Upper lobe of left lung (tissue), 6 donors: ENCODE measurements around the gene SERF2. TPM values are rescaled to one million over a fixed set of nuclear protein-coding genes. Genes with fewer than 3 reads are reported as not detected.
"Not testable (repeated sequence)": the region's sequence is repeated elsewhere in the genome, so short reads cannot be mapped to it uniquely, and the experiment has no call there.

Experiments
- ATAC-seq, 2 donors: fragments of 200-7000 bp; cut with Tn5 transposase; one replicate each; pipeline ENCODE4 v1.9.1; 2022; ENCODE audit warnings: mild to moderate bottlenecking in 2 of 2, moderate library complexity in 2 of 2; ENCODE audit not compliant: low FRiP score in 2 of 2
- DNase-seq, 2 donors: peaks; one replicate each; pipeline ENCODE4 v3.0.0-alpha.2; 2019 to 2020
- H3K27ac ChIP-seq, 4 donors: fragments of 200-600 bp; sonication (generic); one replicate each; pipeline ENCODE4 v1.5.1; 2016 to 2019
- H3K27me3 ChIP-seq, 4 donors: fragments of 200-600 bp; sonication (generic); one replicate each; pipeline ENCODE4 v1.5.1; 2017 to 2019
- H3K36me3 ChIP-seq, 4 donors: fragments of 200-600 bp; sonication (generic); one replicate each; pipeline ENCODE4 v1.5.1; 2016 to 2019
- H3K4me1 ChIP-seq, 4 donors: fragments of 200-600 bp; sonication (generic); one replicate each; pipeline ENCODE4 v1.5.1; 2018 to 2019
- H3K4me3 ChIP-seq, 4 donors: fragments of 200-600 bp; sonication (generic); one replicate each; pipeline ENCODE4 v1.5.1; 2017 to 2019; ENCODE audit warnings: mild to moderate bottlenecking in 2 of 4, moderate library complexity in 1 of 4
- H3K9me3 ChIP-seq, 4 donors: fragments of 200-600 bp; sonication (generic); one replicate each; pipeline ENCODE4 v1.5.1; 2018 to 2019
- EP300 ChIP-seq, 4 donors: sonication (generic); formaldehyde crosslinking; IDR thresholded peaks; one replicate each; pipeline ENCODE4 v1.5.1; 2017; ENCODE audit warnings: antibody characterized with exemption in 4 of 4, control low read depth in 2 of 4
- POLR2A ChIP-seq, 4 donors: fragments of 450-650 bp; IDR thresholded peaks; one replicate each; pipeline ENCODE4 v1.5.1; 2016 to 2017; ENCODE audit warnings: antibody characterized with exemption in 4 of 4, mild to moderate bottlenecking in 2 of 4
- POLR2AphosphoS5 ChIP-seq, 2 donors: sonication (generic); formaldehyde crosslinking; IDR thresholded peaks; one replicate each; pipeline ENCODE4 v1.5.1; 2017; ENCODE audit warnings: antibody characterized with exemption in 2 of 2
- WGBS, 2 donors: methylation state at CpG; one replicate each; pipeline ENCODE4 v1.1.5; 2017 to 2018; 5-methylcytosine and 5-hydroxymethylcytosine counted together
- total RNA-seq, 6 donors: library from RNA; depleted of rRNA in 4 of 6; stranded (reverse); fragments of >200 nt in 4 of 6; gene quantifications; one replicate each; pipeline versions ENCODE4 v1.1.0 to v1.2.1, GENCODE V29; 2016 to 2021
- TF ChIP-seq, protein P1 (sequence below), 6 experiments: fragments of 450-650 bp in 4 of 6; fragments of 200-600 bp in 2 of 6; sonication (generic) in 2 of 6; IDR thresholded peaks; one replicate each; pipeline ENCODE4 v1.5.1; 2016 to 2019; ENCODE audit warnings: antibody characterized with exemption in 6 of 6
- donor health status: DM: no; HTN: no; CAD: no; lungs with moderate emphysema.
- donor health status: DM: no; HTN: yes; CAD: no; lungs with severe emphysema.

The SERF2 gene
- total RNA-seq, 6 donors from 2014 or later = 285 to 1,034 (median 752) TPM

DNA sequence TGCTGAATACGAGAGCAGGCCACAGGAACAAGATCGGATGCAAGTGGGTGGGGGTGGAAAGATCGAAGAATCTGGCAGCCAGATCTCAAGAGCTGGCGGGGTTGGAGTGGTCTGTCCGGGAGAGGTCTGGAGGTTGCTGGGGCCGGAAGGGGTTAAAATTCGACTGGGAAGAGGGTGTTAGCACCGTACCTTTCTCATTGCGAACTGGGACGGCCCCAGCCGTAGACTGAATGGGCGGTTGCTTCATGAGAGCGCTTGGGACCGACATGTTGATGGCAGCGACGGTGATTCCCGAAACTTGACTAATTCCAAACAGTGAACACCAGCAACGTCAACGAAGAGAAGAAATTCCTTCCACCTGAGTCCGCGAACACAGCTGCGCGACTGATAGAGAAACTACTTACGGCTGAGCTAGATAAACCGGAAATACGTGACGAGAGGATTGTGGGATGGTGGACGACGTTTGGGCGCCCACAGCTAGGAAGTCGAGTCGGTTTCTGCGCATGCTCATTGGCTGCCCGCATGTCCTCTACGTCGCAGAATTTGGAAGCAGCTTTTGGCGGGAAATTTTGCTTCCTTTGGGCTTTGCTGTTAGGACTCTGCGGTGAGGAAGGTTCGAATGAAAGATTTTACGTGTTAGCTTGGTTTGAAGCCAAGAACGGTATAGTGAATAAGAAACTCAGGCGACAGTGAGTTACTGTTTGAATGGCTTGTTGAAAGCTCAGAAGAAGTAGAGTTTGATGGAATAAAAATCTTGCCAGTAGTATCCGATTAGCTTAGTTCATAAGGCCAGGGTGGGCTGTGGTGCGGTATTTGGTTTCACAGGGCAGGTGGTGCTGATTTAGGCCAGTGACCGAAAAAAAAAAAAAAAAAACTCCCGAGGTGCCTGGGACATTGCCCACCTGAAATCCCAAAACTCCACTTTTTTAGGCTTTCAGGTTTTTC, 32.5 kb downstream of the SERF2 start, which contains the start of gene MFAP1:
MFAP1 (minus strand) TSS at position 389 of the 945 bp plus-strand sequence; CDS start at position 268, 121 bp downstream.
- 8 to 11% methylated on average over 33 to 46 of the region's 46 CpGs for WGBS, 2 donors
- Histone ChIP-seq H3K4me3 (peak within 1 kb of the TSS; percentile 46 to 87 (median 67)), H3K27ac (peak within 1 kb of the TSS; percentile 89 to 93 (median 90)), H3K4me1 (peaks cover 27 to 63% (median 39%) of the 10 kb centered on the region in 4 donors), H3K9me3 (no peaks in the 10 kb centered on the region), H3K27me3 (no peaks in the 10 kb centered on the region), H3K36me3 (peaks cover 0 to 4% (median 2%) of the 10 kb centered on the region in 4 donors)
- TF ChIP-seq POLR2AphosphoS5 (IDR thresholded peaks at IDR 0.05) (peak; percentile 96 to 98), POLR2A (IDR thresholded peaks at IDR 0.05) (peak in 3 of 4 donors; percentile 72 to 87 (median 79)), EP300 (IDR thresholded peaks at IDR 0.05) (peak in 1 of 4 donors; percentile 77)
- TF ChIP-seq, protein P1, sequence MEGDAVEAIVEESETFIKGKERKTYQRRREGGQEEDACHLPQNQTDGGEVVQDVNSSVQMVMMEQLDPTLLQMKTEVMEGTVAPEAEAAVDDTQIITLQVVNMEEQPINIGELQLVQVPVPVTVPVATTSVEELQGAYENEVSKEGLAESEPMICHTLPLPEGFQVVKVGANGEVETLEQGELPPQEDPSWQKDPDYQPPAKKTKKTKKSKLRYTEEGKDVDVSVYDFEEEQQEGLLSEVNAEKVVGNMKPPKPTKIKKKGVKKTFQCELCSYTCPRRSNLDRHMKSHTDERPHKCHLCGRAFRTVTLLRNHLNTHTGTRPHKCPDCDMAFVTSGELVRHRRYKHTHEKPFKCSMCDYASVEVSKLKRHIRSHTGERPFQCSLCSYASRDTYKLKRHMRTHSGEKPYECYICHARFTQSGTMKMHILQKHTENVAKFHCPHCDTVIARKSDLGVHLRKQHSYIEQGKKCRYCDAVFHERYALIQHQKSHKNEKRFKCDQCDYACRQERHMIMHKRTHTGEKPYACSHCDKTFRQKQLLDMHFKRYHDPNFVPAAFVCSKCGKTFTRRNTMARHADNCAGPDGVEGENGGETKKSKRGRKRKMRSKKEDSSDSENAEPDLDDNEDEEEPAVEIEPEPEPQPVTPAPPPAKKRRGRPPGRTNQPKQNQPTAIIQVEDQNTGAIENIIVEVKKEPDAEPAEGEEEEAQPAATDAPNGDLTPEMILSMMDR (IDR thresholded peaks at IDR 0.05) = no peak
- peak in 1 of 2 donors; percentile 97 for DNase-seq
- ATAC-seq = peak; percentile 93 to 95

DNA sequence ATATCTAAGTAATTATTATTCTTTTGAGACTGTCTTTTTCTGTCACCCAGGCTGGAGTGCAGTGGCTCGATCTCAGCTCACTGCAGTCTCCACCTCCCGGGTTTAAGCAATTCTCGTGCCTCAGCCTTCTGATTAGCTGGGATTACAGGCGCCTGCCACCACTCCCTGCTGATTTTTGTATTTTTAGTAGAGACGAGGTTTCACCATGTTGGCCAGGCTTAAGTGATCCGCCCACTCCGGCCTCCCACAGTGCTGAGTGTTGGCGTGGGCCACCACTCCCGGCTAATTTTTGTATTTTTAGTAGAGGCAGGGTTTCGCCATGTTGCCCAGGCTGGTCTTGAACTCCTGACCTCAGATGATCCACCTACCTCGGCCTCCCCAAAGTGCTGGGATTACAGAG, 33.2 kb downstream of the SERF2 start:
- WGBS, 2 donors = 93 to 94% methylated on average over 11 of the region's 11 CpGs
- ATAC-seq, DNase-seq, H3K4me3 ChIP-seq, H3K27me3 ChIP-seq, H3K9me3 ChIP-seq, H3K27ac ChIP-seq, H3K36me3 ChIP-seq: not testable (repeated sequence)
- peaks cover 27 to 63% (median 39%) of the 10 kb centered on the region in 4 donors for H3K4me1 ChIP-seq

DNA sequence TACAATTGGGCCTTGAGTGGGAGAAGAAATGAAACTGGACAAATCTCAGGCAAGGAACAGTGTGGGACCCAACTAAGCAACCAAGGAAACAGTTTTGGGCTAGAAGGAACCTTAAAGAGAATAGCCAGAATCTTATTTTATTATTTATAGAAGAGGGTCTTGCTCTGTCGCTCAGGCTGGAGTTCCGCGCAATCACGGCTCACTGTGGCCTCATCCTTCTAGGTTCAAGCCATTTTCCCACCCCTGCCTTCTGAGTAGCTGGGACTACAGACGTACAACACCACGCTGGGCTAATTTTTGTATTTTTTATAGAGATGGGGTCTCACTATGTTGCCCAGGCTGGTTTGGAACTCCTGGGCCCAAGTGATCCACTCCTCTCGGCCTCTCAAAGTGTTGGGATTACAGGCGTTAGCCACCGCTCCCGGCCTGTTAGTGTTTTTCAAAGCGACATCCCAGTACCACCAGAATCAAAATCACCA, 33.9 kb downstream of the SERF2 start:
- no peak for TF ChIP-seq POLR2AphosphoS5 (IDR thresholded peaks at IDR 0.05)
- TF ChIP-seq POLR2A (IDR thresholded peaks at IDR 0.05) = no peak
- Histone ChIP-seq H3K4me1 (peaks cover 27 to 57% (median 39%) of the 10 kb centered on the region in 4 donors), H3K27me3 (no peaks in the 10 kb centered on the region), H3K4me3 (peak overlapping the region in 3 of 4 donors; percentile 51 to 59 (median 57)), H3K27ac (peak overlapping the region in 3 of 4 donors; percentile 23 to 81 (median 76)), H3K9me3 (no peaks in the 10 kb centered on the region), H3K36me3 (peaks cover 0 to 4% (median under 1%) of the 10 kb centered on the region in 4 donors)
- WGBS, 2 donors = 96 to 97% methylated on average over 11 of the region's 11 CpGs
- no peak for ATAC-seq
- no peak for DNase-seq

DNA sequence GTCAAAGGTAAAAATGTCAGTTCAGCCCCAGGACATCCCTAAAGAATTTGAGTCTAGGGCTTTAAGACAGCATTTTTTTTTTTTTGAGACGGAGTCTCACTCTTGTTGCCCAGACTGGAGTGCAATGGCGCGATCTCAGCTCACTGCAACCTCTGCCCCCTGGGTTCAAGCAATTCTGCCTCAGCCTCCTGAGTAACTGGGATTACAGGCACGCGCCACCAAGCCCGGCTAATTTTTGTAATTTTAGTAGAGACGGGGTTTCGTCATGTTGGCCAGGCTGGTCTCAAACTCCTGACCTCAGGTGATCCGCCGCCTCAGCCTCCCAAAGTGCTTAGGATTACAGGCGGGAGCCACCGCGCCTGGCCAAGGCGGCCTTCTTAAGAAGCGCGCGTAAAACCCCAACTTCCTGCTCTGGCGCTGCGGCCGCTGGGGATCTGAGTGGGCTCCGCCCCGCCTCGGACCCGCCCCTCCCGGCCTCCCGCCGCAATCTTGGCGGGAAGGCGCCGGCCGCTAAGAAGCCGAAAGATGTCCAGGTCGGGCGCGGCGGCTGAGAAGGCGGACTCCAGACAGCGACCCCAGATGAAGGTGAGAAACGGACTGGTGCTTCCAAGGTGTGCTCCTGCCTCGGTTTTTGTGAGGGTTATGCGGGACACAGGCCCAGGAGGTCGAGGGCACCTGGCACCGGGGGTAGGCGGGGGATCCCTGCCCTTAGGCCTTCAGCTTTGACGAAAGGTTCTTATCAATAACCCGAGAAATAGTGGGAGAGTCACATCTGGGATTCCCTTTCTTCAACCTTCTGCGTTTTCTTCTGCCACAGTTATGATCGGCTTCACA, 34.6 kb downstream of the SERF2 start, which contains the start of gene WDR76:
WDR76 (plus strand) TSS at position 495 of the 834 bp plus-strand sequence; CDS start at position 526, 31 bp downstream.
- peak within 1 kb of the TSS; percentile 51 to 69 (median 58) for H3K4me3 ChIP-seq
- TF ChIP-seq POLR2A (IDR thresholded peaks at IDR 0.05) = peak in 1 of 4 donors; percentile 47
- TF ChIP-seq EP300 (IDR thresholded peaks at IDR 0.05) = no peak
- TF ChIP-seq, protein P1 (IDR thresholded peaks at IDR 0.05) = no peak
- peak in 1 of 2 donors; percentile 58 for TF ChIP-seq POLR2AphosphoS5 (IDR thresholded peaks at IDR 0.05)
- peaks cover 27 to 51% (median 36%) of the 10 kb centered on the region in 4 donors for H3K4me1 ChIP-seq
- H3K36me3 ChIP-seq = no peaks in the 10 kb centered on the region
- peak within 1 kb of the TSS; percentile 23 to 81 (median 75) for H3K27ac ChIP-seq
- ATAC-seq (peak; percentile 90 to 95), DNase-seq (peak; percentile 92 to 96)
- H3K9me3 ChIP-seq = no peaks in the 10 kb centered on the region
- WGBS, 2 donors = 9 to 10% methylated on average over 24 to 27 of the region's 48 CpGs
- H3K27me3 ChIP-seq = no peaks in the 10 kb centered on the region

DNA sequence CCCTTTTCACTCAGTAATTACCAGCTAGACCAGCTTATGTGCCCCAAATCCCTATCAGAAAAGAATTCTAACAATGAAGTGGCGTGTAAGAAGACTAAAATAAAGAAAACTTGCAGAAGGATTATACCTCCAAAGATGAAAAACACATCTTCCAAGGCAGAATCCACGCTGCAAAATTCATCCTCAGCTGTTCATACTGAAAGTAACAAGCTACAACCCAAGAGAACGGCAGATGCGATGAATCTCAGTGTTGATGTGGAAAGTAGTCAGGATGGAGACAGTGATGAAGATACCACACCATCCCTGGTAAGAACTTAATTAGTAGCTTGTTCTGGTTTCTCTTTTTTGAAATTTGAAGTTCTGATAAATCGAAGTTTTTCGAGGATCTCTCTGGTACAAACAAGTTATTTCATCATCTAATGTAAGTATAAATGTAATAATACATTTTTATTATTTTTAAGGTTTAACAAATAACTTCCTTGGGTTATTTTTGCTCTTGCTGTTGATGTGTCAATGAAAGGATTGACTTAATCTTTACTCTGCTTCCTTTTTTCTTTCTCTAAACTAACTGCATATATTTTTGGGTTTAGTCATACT, 36.0 kb downstream of the SERF2 start:
- Histone ChIP-seq H3K4me3 (peak overlapping the region in 1 of 4 donors; percentile 57), H3K9me3 (no peaks in the 10 kb centered on the region), H3K4me1 (peaks cover 16 to 36% (median 23%) of the 10 kb centered on the region in 4 donors), H3K27ac (peak overlapping the region in 2 of 4 donors; percentile 76 to 81), H3K27me3 (no peaks in the 10 kb centered on the region), H3K36me3 (no peaks in the 10 kb centered on the region)
- no peak for DNase-seq
- TF ChIP-seq, protein P1 (IDR thresholded peaks at IDR 0.05) = no peak
- no peak for ATAC-seq
- 63 to 70% methylated on average over 6 of the region's 6 CpGs for WGBS, 2 donors

DNA sequence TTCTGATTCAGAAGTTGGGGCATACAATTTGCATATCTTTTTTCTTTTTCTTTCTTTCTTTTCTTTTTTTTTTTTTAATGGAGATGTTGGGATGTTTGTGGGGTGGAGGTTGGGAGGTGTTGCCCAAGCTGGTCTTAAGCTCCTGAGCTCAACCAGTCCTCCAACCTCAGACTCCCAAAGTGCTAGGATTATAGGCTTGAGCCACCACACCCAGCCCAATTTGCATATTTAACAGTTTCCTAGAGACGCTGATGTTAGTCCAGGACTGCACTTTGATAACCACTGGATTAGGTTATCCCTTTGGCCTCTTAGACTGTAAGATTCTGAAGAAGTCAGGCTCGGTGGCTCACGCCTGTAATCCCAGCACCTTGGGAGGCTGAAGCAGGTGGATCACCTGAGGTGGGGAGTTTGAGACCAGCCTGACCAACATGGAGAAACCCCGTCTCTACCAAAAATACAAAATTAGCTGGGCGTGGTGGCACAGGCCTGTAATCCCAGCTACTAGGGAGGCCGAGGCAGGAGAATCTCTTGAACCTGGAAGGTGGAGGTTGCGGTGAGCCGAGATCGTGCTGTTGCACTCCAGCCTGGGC, 37.9 kb downstream of the SERF2 start:
- H3K27ac ChIP-seq, DNase-seq, H3K4me3 ChIP-seq, H3K27me3 ChIP-seq, ATAC-seq, H3K9me3 ChIP-seq, H3K36me3 ChIP-seq: not testable (repeated sequence)
- 95% methylated on average over 9 of the region's 9 CpGs for WGBS, 2 donors
- peaks cover 5 to 26% (median 13%) of the 10 kb centered on the region in 4 donors for H3K4me1 ChIP-seq

DNA sequence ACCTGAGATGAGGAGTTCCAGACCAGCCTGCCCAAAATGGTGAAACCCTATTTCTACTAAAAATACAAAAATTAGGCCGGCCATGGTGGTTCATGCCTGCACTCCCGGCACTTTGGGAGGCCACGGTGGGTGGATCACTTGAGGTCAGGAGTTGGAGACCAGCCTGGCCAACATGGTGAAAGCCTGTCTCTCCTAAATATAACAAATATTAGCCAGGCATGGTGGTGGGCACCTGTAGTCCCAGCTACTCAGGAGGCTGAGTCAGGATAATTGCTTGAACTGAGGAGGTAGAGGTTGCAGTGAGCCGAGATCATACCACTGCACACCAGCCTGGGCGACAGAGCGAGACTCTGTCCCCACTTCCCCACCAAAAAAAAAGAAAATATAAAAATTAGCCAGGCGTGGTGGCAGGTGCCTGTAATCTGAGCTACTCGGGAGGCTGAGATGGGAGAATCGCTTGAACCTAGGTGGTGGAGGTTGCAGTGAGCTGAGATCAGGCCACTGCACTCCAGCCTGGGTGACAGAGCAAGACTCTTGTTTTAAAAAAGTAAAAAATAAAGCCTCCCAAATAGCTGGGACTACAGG, 38.7 kb downstream of the SERF2 start:
- 94 to 96% methylated on average over 9 of the region's 9 CpGs for WGBS, 2 donors
- not testable (repeated sequence) for DNase-seq, H3K27me3 ChIP-seq

More for the DNA sequence above, 38.7 kb downstream of the SERF2 start:
- H3K27ac ChIP-seq, ATAC-seq, H3K36me3 ChIP-seq, H3K9me3 ChIP-seq, H3K4me3 ChIP-seq: not testable (repeated sequence)
- H3K4me1 ChIP-seq = peaks cover 5 to 22% (median 13%) of the 10 kb centered on the region in 4 donors
